GM12878 (cell line): ENCODE data around the gene ASCC1. TPM values are rescaled to one million over a fixed set of nuclear protein-coding genes. Genes with fewer than 3 reads are reported as not detected.

Source experiments
- ATAC-seq: fragments of 200-7000 bp; cut with Tn5 transposase; 3 replicates; pipeline ENCODE4 v1.9.1; 2020; ENCODE audit warnings: mild to moderate bottlenecking, moderate library complexity
- BruUV-seq: library from RNA; stranded (reverse); fragments of 400-500 nt; replicated peaks from 2 replicates; lab custom pipeline; 2021; lab: Mats Ljungman, UMichigan
- CTCF ChIA-PET: fragments of 300-600 bp; sonication (Branson Sonifier 250); formaldehyde crosslinking; extraction: SDS; loops from one replicate; lab custom pipeline; 2021; ENCODE audit warnings: inconsistent platforms; lab: Yijun Ruan, JAX
- POLR2A ChIA-PET: fragments of 350-600 bp; formaldehyde crosslinking; extraction: SDS; loops from one replicate; lab custom pipeline; 2021; ENCODE audit warnings: inconsistent platforms; lab: Charles Lee
- RAD21 ChIA-PET: fragments of 300-600 bp; sonication (Branson Sonifier 250); formaldehyde crosslinking; loops from one replicate; lab custom pipeline; 2023; ENCODE audit warnings: antibody characterized with exemption; ENCODE audit not compliant: unreplicated experiment; lab: Charles Lee
- SMC1A ChIA-PET: fragments of 300-600 bp; sonication (Branson Sonifier 250); formaldehyde crosslinking; loops from one replicate; lab custom pipeline; 2023; ENCODE audit not compliant: unreplicated experiment, uncharacterized antibody; lab: Charles Lee
- DNase-seq: peaks from one replicate; pipeline ENCODE4 v3.0.0-alpha.2; 2011; ENCODE audit warnings: low read depth, low spot score
- FAIRE-seq: peaks from 3 replicates; lab custom pipeline; 2011; peaks lifted over from hg19 to GRCh38; lab: Jason Lieb, UNC
- H2AFZ ChIP-seq: 2 replicates; pipeline ENCODE4 v1.6.0; 2011; ENCODE audit warnings: low read depth, low read length, control low read depth; ENCODE audit not compliant: control insufficient read depth
- H3K27ac ChIP-seq: 2 replicates; pipeline ENCODE4 v1.5.1; 2011; ENCODE audit warnings: control low read depth; ENCODE audit not compliant: control insufficient read depth, insufficient read depth
- H3K27me3 ChIP-seq, 2 experiments: replicated peaks in 1 of 2; 2 replicates each; pipeline versions ENCODE4 v1.6.0 to v1.6.1; 2011; ENCODE audit warnings: low read length in 1 of 2; ENCODE audit not compliant: control insufficient read depth in 2 of 2, insufficient read depth in 2 of 2
- H3K36me3 ChIP-seq, 2 experiments: 2 replicates each; pipeline ENCODE4 v1.5.1; 2011; ENCODE audit warnings: low read length in 1 of 2; ENCODE audit not compliant: control insufficient read depth in 2 of 2, insufficient read depth in 2 of 2
- H3K4me1 ChIP-seq: 2 replicates; pipeline ENCODE4 v1.6.1; 2011; ENCODE audit warnings: mild to moderate bottlenecking, low read length, moderate library complexity, mixed read lengths; ENCODE audit not compliant: control insufficient read depth, insufficient read depth
- H3K4me2 ChIP-seq: 2 replicates; pipeline ENCODE4 v1.6.0; 2011; ENCODE audit warnings: control low read depth; ENCODE audit not compliant: control insufficient read depth, insufficient read depth
- H3K4me3 ChIP-seq: fragments of 200-600 bp; sonication (generic); 2 replicates; pipeline ENCODE4 v1.5.1; 2016
- H3K79me2 ChIP-seq: 2 replicates; pipeline ENCODE4 v1.6.0; 2011; ENCODE audit warnings: low read length; ENCODE audit not compliant: control insufficient read depth, insufficient read depth
- H3K9ac ChIP-seq: 2 replicates; pipeline ENCODE4 v1.8.0; 2011; ENCODE audit warnings: low read length, control low read depth, mixed read lengths; ENCODE audit not compliant: control insufficient read depth, insufficient read depth
- H3K9me3 ChIP-seq: replicated peaks from 3 replicates; pipeline ENCODE4 v1.5.1; 2011; ENCODE audit warnings: mild to moderate bottlenecking, low read length; ENCODE audit not compliant: control insufficient read depth, insufficient read depth
- H4K20me1 ChIP-seq: 2 replicates; pipeline ENCODE4 v1.6.0; 2011; ENCODE audit not compliant: control insufficient read depth, insufficient read depth
- BCL11A ChIP-seq: IDR thresholded peaks from 2 replicates; pipeline ENCODE4 v1.6.1; 2011; ENCODE audit warnings: low read depth, low read length
- CTCF ChIP-seq, 3 experiments: IDR thresholded peaks in 2 of 3; conservative IDR thresholded peaks in 1 of 3; 2 replicates each; pipeline ENCODE4 v1.5.1; 2011; ENCODE audit warnings: low read depth in 3 of 3, low read length in 3 of 3, mild to moderate bottlenecking in 3 of 3, control low read depth in 2 of 3, moderate library complexity in 2 of 3, inconsistent platforms in 1 of 3, mixed read lengths in 1 of 3; ENCODE audit not compliant: control insufficient read depth in 2 of 3, insufficient read depth in 1 of 3; ENCODE audit errors: extremely low read depth in 1 of 3
- EGR1 ChIP-seq, 2 experiments: IDR thresholded peaks; 1 replicate in 1 of 2; 2 replicates in 1 of 2; pipeline ENCODE4 v1.6.1; 2011 to 2012; ENCODE audit warnings: low read depth in 2 of 2, low read length in 2 of 2, borderline replicate concordance in 1 of 2, mild to moderate bottlenecking in 1 of 2, moderate library complexity in 1 of 2
- GATAD2B ChIP-seq: fragments of 450-650 bp; conservative IDR thresholded peaks from 2 replicates; pipeline ENCODE4 v1.6.1; 2017; ENCODE audit warnings: low read depth, mild to moderate bottlenecking, moderate library complexity
- HDAC2 ChIP-seq: fragments of 200-600 bp; sonication (generic); IDR thresholded peaks from 2 replicates; pipeline ENCODE4 v1.6.1; 2017
- MEF2A ChIP-seq: IDR thresholded peaks from 2 replicates; pipeline ENCODE4 v1.6.1; 2011; ENCODE audit warnings: low read depth, mild to moderate bottlenecking, low read length, moderate library complexity; ENCODE audit not compliant: insufficient read depth
- PML ChIP-seq: IDR thresholded peaks from 2 replicates; pipeline ENCODE4 v1.6.1; 2012; ENCODE audit warnings: low read length, inconsistent platforms
- RBBP5 ChIP-seq: fragments of 200-600 bp; sonication (generic); conservative IDR thresholded peaks from 2 replicates; pipeline ENCODE4 v1.6.1; 2016
- SIX5 ChIP-seq: IDR thresholded peaks from 2 replicates; pipeline ENCODE4 v1.6.1; 2011; ENCODE audit warnings: mild to moderate bottlenecking, low read depth, low read length, moderate library complexity; ENCODE audit not compliant: severe bottlenecking
- SMAD5 ChIP-seq: IDR thresholded peaks from 2 replicates; pipeline ENCODE4 v1.6.1; 2016; ENCODE audit warnings: antibody characterized with exemption, low read depth
- WRNIP1 ChIP-seq: IDR thresholded peaks from 2 replicates; pipeline ENCODE4 v1.6.1; 2011; ENCODE audit warnings: low read depth, low read length, improper control_type of control experiment, borderline replicate concordance
- WGBS: methylation state at CpG from one replicate; pipeline ENCODE4 v1.1.6; 2016; ENCODE audit warnings: low lambda C conversion rate; ENCODE audit not compliant: insufficient replicate concordance, insufficient coverage; ENCODE audit errors: missing lambda C conversion rate; 5-methylcytosine and 5-hydroxymethylcytosine counted together
- in situ Hi-C: fragments of 300-500 bp; cut with MboI; formaldehyde crosslinking; loops from 9 replicates; pipeline ENCODE4 v1.14.3; 2018; ENCODE audit warnings: mixed read lengths
- intact Hi-C: fragments of 100-400 bp; cut with micrococcal nuclease; formaldehyde crosslinking; loops from one replicate; pipeline ENCODE4 v1.14.2; 2022; ENCODE audit not compliant: unreplicated experiment
- polyA plus RNA-seq, 11 experiments: library from polyadenylated mRNA; depleted of rRNA in 4 of 11; unstranded in 6 of 11; stranded (reverse) in 5 of 11; fragments of >200 nt; fragmentation: Nextera tagmentation in 4 of 11; fragmentation: Illumina TruSeq in 1 of 11; extraction: Ambion mirVana in 4 of 11; extraction: Trizol in 1 of 11; gene quantifications; 1 replicate in 1 of 11; 2 replicates in 10 of 11; pipeline versions ENCODE4 v1.2.1 to v1.2.3, GENCODE V29; 2011 to 2016; ENCODE audit warnings: inconsistent platforms in 2 of 11, missing spikeins in 2 of 11, low read depth in 1 of 11
- total RNA-seq, 4 experiments: library from RNA; depleted of rRNA in 3 of 4; stranded (reverse); fragments of >200 nt in 3 of 4; fragmentation: Illumina TruSeq in 1 of 4; extraction: Trizol in 1 of 4; gene quantifications; 2 replicates each; pipeline versions ENCODE4 v1.2.1 to v1.2.3, GENCODE V29; 2013 to 2021
- TF ChIP-seq, protein P1 (sequence below): IDR thresholded peaks from 2 replicates; pipeline ENCODE4 v1.6.1; 2011; ENCODE audit warnings: borderline replicate concordance, low read depth, mild to moderate bottlenecking, moderate library complexity, mixed read lengths, low read length; ENCODE audit not compliant: insufficient read depth; ENCODE audit errors: extremely low read length
- TF ChIP-seq, protein P2 (sequence below): fragments of 450-650 bp; IDR thresholded peaks from 2 replicates; pipeline ENCODE4 v1.6.1; 2017; ENCODE audit warnings: mild to moderate bottlenecking
- TF ChIP-seq, protein P3 (sequence below): fragments of 450-650 bp; IDR thresholded peaks from 2 replicates; pipeline ENCODE4 v1.6.1; 2017; ENCODE audit warnings: mild to moderate bottlenecking, low read depth, inconsistent platforms; ENCODE audit not compliant: poor library complexity, severe bottlenecking

ASCC1 gene
- total and polyA plus RNA-seq, 10 of the 15 experiments (the other 5 are each of a cell fraction or from before 2014, with no cell fraction given) = 23.3 to 80.6 (median 42.8) TPM

DNA sequence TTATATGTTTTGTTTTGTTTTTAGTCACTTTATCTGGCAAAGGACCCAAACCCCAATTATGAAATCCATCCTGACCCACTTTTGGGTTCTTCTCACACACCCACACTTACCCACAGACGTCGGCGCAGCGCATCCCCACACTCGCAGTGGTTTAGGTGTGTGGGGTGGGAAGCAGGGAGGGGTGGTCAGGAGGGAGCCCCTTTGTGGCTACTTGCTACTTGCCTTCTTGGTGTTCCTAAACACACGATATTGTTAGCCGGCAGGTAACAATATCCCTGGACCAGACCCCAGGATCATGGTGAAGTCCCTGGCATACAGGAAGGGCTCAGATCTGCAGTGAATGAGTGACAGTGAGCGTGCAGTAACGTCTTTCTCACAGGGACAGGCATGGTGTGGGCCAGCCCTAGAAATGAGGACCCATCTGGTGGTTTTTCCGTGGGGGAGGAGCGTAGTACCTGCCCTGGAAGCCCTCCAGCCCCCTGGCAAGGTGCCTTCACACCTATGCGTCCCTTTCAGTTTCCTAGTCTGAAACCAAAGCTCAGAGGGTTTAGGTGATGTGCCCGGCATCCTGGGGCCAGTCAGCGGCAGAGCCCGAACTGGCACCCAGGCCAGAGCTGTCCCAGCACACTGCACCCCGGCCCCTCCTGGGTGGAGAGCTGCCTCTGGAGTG, 132.2 kb downstream of the ASCC1 start:
- H3K79me2 ChIP-seq = no peaks in the 10 kb centered on the region
- no peaks in the 10 kb centered on the region for H3K9me3 ChIP-seq
- CTCF ChIA-PET = interaction anchor here (0.6 to 1.1 kb wide), 3 partner anchors 13 to 138 kb away, joined by 3 to 4 read pairs (median 3); no protein-coding TSS in a partner anchor
- H3K27me3 ChIP-seq = peaks cover 15 to 16% of the 10 kb centered on the region in 2 experiments
- DNase-seq = no peak
- SMC1A ChIA-PET = no interaction called here
- no peak overlapping the region for H3K4me3 ChIP-seq
- H3K9ac ChIP-seq = no peak overlapping the region
- TF ChIP-seq WRNIP1 (no peak), BCL11A (no peak), GATAD2B (no peak), CTCF (IDR thresholded peaks at IDR 0.05 in 2 of 3, conservative IDR thresholded peaks at IDR 0.05 in 1 of 3; ENCODE audit: control insufficient read depth in 2 of 3, extremely low read depth in 1 of 3, insufficient read depth in 1 of 3, low read depth in 3 of 3, low read length in 3 of 3) (no peak), RBBP5 (no peak), SIX5 (no peak), PML (no peak), EGR1 (IDR thresholded peaks at IDR 0.05; ENCODE audit: borderline replicate concordance in 1 of 2, low read depth in 2 of 2, low read length in 2 of 2) (no peak), MEF2A (no peak), HDAC2 (no peak), SMAD5 (no peak)
- TF ChIP-seq, protein P1, sequence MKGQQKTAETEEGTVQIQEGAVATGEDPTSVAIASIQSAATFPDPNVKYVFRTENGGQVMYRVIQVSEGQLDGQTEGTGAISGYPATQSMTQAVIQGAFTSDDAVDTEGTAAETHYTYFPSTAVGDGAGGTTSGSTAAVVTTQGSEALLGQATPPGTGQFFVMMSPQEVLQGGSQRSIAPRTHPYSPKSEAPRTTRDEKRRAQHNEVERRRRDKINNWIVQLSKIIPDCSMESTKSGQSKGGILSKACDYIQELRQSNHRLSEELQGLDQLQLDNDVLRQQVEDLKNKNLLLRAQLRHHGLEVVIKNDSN = no peak
- TF ChIP-seq, protein P2, sequence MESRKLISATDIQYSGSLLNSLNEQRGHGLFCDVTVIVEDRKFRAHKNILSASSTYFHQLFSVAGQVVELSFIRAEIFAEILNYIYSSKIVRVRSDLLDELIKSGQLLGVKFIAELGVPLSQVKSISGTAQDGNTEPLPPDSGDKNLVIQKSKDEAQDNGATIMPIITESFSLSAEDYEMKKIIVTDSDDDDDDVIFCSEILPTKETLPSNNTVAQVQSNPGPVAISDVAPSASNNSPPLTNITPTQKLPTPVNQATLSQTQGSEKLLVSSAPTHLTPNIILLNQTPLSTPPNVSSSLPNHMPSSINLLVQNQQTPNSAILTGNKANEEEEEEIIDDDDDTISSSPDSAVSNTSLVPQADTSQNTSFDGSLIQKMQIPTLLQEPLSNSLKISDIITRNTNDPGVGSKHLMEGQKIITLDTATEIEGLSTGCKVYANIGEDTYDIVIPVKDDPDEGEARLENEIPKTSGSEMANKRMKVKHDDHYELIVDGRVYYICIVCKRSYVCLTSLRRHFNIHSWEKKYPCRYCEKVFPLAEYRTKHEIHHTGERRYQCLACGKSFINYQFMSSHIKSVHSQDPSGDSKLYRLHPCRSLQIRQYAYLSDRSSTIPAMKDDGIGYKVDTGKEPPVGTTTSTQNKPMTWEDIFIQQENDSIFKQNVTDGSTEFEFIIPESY = no peak
- TF ChIP-seq, protein P3, sequence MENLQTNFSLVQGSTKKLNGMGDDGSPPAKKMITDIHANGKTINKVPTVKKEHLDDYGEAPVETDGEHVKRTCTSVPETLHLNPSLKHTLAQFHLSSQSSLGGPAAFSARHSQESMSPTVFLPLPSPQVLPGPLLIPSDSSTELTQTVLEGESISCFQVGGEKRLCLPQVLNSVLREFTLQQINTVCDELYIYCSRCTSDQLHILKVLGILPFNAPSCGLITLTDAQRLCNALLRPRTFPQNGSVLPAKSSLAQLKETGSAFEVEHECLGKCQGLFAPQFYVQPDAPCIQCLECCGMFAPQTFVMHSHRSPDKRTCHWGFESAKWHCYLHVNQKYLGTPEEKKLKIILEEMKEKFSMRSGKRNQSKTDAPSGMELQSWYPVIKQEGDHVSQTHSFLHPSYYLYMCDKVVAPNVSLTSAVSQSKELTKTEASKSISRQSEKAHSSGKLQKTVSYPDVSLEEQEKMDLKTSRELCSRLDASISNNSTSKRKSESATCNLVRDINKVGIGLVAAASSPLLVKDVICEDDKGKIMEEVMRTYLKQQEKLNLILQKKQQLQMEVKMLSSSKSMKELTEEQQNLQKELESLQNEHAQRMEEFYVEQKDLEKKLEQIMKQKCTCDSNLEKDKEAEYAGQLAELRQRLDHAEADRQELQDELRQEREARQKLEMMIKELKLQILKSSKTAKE = no peak
- H3K27ac ChIP-seq = no peak overlapping the region
- no peaks in the 10 kb centered on the region for H3K36me3 ChIP-seq
- peak; percentile 13 for FAIRE-seq
- in situ Hi-C loops (no loop called here), intact Hi-C loops (no loop called here)
- POLR2A ChIA-PET = no interaction called here
- RAD21 ChIA-PET = no interaction called here
- no peak overlapping the region for H3K4me2 ChIP-seq
- H2AFZ ChIP-seq = no peak overlapping the region
- BruUV-seq = no TSS peak
- no peaks in the 10 kb centered on the region for H4K20me1 ChIP-seq
- peaks cover 17% of the 10 kb centered on the region for H3K4me1 ChIP-seq
- ATAC-seq = no peak
- WGBS = 79% methylated on average over 16 of the region's 16 CpGs
